CD4-positive, alpha-beta T cell treated with Interferon alpha-2 for 1 hour (primary cell): ENCODE data around the gene DHRS12.

ENCODE experiments used
- DNase-seq, 2 donors: peaks; one replicate each; pipeline ENCODE4 v3.0.0-alpha.2; 2020 to 2022

The DHRS12 gene, protein sequence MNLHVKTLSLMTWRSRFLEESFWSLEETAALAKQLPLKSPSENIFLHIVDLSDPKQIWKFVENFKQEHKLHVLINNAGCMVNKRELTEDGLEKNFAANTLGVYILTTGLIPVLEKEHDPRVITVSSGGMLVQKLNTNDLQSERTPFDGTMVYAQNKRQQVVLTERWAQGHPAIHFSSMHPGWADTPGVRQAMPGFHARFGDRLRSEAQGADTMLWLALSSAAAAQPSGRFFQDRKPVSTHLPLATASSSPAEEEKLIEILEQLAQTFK

DNA sequence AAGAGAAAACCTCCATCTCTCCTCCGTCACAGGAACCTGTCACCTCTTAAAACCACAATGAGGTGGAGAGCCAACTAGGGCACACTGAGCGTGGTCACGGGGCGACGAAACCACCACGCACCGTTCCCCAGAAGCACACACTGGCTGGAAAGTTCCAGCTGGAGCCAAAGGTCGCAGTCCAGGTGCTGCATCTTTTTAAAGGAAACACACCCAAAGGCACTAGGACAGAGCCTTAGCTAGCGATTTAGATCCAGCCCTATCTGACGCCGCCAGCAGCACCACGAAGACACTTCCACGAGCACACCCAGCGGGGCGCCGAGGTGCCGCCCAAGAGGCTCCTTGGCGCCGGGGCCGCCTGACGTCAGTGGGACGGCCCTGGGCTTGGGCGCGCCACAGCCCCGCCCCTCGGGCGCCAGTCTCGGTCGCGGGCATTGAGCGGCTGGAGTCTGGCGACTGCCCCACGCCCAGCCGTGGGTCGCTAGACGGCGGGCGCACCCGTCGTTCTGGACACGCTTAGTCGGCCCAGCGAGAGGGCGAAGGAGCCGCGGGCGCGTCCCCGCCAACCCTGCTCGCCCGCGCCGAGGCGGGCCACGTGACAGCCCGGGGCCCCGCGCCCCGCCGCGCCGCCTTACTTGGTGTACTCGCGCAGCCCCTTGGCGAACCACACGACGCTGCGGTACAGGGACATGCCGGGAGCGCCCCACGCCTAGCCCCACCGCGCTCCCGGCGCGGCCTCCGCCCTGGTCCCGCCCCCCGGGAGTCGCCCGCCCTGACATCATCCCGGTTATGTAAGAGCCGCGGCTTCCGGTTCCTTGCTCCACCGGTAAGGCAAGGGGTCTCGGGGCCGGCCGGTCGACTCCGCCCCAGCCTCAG lies at the start of gene DHRS12:
Gene DHRS12 (minus strand): TSS at position 742 of the 873 bp plus-strand sequence. CDS start 4,504 bp downstream, outside the sequence.
- peak; percentile 89 to 92 for DNase-seq

DNA sequence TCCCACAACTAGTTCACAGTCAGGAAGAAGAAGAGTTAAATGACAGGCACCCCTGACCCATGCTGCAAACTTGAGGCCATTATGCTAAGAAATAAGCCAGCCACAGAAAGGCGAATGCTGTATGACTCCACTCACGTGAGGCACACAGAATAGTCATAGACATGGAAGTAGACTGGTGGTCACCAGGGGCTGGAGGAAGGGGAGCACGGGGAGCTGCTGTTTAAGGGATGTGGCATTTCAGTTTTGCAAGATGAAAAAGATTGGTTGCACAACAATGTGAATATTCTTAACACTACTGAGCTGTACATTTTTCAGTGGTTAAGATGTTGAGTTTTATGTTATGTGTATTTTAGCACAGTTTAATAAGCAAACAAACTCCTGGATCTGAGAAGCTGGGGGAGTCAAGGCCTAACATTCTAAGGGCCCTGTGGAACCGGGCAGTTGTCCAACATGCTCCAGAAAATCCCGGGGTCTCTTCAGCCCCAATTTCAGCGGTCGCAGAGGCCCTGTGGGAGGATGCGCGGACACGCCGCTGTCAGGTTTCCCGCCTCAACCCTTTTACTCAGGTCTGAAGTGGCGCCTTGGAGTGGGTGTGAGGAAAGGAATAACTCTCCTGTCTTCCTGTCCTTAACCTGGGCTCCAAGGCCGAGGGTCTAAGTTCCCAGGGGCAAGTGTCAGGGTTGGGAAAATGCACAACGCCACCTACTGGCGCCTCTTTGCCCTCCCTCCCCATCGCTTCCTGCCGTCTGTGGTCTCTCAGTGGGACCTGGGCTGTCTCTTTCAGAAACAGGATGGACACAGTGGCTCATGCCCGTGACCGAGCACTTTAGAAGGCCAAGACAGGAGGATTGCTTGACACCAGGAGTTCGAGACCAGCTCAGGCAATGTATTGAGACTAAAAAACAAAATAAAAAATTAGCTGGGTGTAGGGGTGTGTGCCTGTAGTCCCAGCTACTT lies 45.5 kb upstream of the DHRS12 start:
- peak; percentile 18 to 38 for DNase-seq

DNA sequence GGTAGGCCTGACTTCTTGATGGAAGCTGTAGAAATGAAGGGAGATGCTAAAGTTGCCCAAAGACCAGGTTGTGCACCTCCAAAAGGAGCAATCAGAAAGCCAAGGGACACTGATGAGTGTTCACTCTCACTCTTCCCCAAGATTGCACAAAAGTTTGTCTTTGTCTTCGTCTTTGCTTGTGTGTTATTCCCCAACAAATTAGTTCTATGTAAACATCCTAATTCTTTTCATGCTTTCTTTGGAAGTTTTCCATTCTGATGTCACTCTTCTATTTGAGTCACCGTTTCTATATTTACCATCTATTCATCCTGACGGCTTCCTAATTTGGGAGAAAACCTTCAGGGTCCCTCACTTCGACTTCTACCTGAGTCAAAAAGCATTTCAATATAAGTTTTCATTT lies 44.7 kb upstream of the DHRS12 start:
- no peak for DNase-seq

DNA sequence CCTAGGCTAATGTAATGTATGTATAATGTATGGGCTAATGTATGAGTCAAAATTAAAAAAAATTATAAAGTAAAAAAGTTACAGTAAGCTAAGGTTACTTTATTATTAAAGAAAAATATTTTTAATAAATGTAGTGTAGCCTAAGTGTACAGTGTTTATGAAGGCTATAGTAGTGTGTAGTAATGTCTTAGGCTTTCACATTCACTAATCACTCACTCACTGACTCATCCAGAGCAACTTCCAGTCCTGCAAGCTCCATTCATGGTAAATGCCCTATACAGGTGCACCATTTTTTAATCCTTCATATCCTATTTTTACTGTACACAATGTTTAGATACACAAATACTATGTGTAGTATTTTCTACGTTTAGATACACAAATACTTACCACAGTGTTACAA lies 42.8 kb upstream of the DHRS12 start:
- DNase-seq: no peak

DNA sequence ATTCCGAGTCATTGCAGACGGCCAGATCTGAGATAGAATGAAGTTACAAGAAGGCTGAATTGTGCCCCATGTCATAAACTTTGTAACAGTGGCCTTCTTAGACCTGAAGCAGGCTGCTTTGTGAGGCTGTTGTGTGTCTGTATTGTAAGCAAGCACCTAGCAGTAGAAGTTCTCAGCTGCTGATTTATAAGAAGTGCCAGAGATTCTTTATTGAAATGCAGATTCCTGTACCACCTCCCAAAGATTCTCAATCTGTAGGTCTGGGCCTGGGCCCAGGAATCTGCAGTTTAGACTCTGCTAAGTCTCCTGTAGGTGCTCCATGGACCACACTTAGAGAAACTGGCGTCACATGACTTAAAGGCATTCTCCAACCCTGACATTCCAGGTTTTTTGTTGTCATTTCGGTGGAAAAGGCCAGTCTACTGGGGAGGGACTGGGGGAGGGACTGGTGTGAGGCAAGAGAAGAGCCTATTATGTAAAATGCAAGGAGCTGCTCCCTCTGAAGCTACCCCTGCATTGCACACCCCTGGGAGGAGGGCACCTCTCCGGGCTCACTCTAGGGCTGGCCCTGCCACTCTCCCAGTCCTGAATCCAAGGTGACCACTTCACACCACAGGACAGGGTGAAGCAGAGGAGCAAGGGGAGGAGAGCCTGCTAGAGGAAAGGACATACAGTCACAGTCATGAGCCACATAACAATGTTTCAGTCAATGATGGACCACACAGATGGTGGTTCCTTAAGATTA lies 41.8 kb upstream of the DHRS12 start:
- no peak for DNase-seq

DNA sequence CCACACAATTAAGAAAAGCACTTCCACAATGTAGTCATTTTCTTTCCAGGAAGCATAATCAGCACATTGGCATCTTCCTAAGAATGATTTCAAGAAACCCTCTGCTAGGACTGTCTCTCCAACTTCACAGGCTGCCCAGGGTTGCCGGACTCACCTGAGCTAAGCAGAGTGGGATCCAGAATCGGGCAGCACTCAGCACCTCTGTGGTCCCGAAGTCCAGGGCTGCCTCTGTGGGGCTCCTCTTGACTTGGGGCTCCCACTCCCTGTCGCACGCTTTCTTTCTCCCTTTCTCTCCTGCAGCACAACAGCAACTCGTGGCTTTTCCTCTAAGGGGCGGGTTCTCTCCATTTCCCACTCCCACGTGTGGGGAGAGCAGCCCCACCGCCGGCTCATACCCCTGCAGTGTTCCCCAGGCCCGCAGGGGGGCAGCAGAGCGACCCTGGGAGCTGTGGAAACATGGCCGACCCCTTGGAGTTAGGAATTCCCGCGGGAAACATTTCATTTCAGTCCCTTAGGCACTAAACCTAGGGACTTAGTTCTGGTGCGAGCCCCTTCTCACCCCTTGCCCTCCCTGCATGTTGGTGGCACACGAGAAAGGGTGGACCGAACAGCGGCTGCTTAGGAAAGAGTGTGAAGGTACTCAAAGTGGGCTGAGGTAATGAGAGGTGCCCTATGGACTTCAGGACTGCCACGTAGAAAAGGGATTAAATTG lies 41.1 kb upstream of the DHRS12 start, which contains the start of gene TMEM272:
Gene TMEM272 (minus strand): TSS at position 316 of the 712 bp plus-strand sequence. CDS start 6,647 bp downstream, outside the sequence.
- peak; percentile 33 to 56 for DNase-seq

DNA sequence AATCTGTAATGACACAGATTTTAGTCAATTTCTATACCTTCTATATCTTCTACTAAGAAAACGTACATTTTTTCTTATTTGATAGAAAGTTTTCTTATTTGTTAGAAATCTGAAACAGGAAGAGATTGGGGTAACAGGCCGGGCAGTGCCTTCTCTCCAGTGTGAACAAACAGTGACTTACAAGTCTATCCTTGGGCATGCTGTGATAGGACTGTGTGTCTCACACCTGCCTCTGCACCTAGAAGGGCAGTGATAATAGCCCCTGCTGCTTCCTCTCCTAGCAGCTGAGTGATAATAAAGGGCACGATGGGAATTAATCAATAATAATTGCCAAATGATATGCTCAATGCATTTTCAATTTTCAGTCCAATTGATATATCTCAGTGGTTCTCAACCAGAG lies 39.6 kb upstream of the DHRS12 start:
- no peak for DNase-seq

DNA sequence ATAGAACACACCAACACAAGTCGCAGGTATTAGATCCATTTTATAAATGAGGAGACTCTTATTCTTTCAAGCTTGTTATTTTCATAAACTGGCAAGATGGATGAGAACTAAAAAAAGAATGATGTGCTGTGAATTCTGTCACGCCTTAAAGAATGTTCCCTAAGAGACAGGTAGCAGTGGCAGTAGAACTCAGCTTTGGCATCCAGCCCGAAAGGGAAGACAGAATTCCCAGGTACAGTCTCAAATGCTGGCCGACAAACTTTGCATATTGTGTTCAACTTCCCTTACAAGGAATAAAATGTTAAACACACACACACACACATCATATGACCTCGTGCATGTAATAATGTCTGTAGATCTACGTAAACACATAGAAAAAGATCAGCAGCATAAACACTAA lies 37.8 kb upstream of the DHRS12 start:
- no peak for DNase-seq

DNA sequence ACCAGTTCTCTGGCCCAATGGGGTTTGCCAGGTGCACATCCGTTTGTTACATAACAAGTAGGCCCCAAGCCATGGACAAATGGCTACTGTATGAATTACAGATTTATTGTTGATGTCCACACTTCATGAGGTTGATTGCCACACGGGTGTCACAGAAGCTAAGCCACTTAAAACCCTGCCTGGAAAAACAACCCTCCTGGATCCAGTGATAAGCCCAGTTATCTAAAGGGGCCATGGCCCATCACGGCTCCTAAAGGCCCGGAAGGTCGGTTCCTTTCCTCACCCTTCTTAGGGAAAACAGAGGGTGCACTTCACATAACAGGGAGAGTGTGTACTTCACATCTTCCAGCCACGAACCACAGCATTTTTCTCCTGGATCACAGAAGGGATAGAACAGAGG lies 37.0 kb upstream of the DHRS12 start:
- no peak for DNase-seq

DNA sequence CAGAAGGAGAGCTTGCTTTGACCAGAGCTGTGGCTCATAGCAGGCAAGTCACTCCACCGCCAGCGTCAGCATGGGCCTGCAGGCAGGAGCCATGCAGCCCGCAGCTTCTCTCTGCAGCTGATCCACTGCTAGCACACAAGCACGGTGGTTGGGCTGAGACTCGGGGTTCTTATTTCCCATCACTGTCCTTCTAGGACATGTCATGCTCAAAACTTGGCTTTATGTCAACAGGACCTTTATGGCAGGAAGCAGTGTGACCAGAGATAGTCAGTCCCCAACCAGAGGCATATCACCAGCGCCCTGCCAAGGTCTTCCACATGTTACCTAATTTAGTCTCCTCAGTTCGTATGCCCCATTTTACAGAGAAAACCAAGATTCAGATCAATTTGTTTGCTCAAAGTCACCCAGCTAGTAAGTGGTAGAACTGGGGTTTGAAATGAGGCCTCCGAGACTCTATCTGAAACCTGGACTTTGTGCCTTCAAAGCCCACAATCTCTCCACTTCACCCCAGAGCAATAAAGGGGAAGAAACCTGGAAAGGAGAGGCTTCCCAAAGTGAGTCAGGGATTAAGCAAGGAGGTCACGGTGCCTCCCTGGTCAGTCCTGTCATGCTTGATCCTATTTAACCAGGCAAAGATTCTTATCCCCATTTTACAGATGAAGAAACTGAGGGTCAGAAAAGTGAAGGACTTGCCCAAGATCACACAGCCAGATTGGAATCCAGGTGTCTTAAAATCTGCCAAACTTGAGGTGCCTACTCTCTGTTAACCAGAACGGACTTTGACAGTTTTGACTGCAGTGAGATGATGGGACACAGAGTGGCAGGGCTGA lies 36.0 kb upstream of the DHRS12 start:
- no peak for DNase-seq

DNA sequence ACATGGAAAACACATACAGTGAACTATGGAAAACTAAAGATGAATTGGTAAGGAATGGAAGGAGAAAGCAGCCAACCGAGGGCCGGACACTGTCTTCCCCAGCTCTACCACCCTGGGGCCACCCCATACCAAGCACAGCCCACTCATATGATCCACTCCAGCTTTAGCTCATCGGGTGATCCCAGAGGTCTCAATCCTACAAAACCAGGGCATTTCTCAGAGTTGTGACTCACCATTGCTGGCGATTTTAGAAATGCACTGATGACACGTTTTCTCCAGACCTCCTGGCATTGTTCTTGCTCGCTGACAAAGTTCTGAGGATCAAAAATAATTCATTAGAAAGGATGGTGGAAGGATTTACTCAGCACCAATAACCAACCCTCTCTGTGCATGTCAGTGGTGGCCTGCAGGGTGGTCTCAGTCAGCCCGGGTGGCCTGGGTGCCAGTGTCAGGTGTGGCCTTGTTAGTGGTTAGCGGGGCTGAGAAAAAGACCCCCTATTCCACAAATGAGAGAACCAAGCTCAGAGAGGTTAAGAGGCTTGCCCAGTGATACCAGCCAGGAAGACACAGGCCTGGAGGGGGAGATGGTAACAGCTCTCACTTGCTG lies 34.4 kb upstream of the DHRS12 start:
- DNase-seq: no peak

DNA sequence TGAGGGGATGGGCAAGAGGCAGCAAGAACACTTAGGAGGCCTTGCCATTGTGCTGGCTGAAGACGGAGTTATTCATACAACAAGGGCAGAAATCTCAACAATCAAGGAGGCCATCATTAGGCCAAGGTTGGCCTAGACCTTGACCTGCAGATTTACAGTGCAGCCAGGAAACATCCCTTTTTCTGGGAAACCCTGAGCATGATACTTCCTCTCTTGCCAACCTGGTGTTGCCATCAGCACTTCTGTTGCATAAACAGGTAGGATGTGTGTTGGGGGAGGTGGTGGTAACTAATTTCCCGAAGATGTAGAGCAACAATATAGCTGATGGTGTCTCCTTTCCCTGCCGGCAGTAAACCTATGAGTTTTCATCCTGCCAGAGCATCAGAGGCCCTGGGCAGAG lies 33.1 kb upstream of the DHRS12 start:
- no peak for DNase-seq

DNA sequence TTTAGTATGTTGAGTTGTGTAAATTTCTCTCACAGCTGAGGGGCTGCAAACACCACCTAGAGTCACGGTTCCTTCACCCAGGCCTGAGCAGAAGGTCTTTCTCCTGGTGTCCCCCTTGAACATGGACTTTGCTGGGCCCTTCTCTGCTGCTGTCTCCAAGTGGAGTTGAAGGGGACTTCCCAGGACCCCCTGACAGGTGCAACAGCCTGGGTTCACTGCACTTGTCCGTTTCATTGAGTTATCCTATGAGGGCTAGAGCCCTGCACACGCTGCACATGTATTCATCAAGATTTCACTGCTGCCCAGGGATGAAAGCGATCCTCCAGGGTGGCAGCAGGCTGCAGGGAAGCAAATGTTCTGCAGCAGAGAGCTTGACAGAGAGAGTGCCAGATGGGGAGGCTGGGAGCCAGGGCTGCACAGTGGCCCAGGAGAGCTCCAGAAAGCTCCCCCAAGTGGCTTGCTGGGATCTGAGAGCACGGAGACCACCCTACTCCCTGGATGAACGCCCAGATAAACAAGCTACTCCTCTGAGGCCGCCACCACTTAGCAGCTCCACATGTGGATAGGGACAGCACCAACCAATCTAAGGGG lies 30.7 kb upstream of the DHRS12 start:
- no peak for DNase-seq

DNA sequence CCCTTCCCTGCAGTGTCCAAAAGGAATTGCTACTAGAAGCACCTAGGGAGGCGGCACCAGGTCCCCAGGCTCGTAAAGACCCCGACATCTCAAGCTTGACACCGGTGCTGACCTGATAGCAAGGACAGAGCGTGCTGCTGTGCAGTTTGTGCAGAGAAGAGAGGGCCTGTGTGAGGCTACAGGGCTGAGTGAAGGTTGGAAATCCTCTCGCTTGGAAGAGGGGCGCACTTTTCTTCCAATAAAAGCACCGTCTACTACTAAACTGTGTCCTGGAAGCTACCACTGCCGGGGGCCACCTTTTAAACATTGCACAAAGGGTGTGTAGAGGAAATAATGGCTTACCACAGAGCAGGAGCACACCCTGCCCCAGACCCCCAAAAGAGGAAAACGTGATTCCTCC lies 30.0 kb upstream of the DHRS12 start:
- DNase-seq: no peak

DNA sequence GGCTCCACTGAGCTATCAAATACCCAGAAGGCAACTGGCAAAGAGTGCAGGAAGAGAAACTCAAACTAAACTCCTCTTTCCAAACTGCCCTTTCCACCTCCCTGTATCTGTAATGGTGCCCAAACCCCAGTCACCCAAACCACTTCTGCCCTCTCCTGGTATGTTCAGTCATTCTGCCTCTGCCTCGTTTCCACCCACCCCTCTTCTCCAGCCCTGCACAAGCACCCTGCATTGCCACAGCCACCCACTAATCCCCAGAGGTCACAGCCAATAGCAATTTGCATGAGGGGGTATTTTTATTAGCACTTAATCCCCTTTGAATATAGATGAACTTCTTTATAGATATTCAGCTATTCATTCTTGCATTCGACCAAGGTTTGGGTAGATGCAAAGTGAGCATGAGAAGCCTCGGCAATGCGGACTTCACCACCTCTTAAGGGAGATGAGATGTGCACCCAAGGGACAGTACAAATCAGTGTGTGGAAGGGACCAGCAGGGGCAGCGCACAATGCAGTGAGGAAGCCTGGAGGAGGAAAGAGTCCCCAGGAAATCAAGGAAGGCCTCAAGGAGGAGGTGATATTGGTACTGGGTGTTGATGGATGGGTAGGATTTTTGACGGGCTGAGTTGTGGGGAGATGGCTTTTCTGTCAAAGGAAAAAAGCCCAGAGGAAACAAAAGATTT lies 28.6 kb upstream of the DHRS12 start:
- DNase-seq: peak; percentile 64 to 80

DNA sequence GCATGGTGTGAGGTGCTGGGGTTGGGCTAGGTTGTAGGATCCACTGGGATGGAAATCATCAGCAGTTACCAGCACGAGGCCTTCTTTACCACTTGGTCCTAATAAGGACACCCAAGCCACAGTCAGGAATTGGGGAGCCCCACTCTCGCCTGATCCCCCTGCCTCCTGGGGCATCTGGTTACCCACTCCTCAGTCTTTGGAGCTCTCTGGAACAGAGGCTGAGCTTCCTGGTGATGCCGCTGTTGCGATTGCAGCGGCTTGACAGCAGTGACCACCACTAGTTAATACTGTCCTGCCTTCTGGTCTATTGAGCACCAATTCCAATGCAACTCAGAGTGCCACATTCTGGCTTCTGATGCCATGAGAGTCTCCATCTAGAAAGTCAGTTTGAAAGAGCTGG lies 27.6 kb upstream of the DHRS12 start:
- no peak for DNase-seq

DNA sequence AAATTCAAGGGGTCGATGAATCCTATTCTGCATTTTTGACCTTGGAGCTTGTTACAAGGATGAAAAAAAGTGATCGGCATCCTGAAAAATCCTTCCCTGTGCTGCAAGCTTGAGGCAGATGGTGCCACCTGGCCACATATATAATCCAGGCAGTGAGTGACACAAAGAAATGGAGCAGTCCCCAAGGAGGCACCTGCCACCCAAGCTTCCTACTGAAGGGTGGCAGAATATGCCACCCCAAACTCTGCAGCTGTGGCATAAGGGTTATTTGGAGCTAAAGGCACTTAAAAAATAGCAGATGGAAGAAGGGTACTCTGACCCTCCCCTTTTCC lies 25.6 kb upstream of the DHRS12 start:
- DNase-seq: no peak

DNA sequence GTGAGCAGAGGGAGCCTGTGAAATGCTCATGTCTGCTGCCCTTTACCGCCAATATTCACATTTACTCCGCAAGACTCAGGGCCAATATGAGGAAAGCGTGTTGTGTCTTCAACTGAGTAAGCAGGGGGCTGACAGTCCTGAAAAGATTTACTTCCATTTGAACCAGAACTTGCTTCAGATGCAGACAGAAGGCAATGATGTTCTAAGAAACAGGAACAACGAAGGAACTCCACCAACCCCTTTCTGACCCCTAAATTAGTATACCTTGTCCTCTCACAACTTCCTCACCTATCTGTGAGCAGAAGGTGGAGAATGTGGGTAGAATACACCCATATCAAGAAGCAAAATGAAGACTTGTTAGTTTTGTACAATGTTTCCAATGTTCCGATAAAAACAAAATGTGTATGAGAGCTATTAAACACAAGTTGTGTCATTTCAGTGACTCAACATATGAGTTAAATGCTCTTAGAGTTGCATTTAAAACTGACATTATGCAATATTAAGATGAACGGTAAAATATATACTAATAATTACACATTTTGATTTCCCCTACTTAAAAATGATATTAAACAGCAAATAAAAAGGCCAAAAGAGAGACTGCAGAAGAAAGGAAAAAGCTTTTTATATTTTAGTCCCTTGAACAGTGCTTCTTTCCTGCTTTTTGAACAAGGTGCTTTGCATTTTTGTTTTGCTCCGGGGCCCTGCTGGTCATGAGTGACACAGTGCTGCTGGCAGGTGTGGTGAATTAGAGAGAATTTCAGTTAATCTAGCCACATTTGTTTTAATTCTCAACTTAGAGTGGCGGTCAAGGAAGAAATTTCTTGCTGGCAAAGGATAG lies 25.0 kb upstream of the DHRS12 start:
- no peak for DNase-seq
